OCI-LY7 (cell line): ENCODE data around the gene DNAJC7. TPM values are rescaled to one million over a fixed set of nuclear protein-coding genes. Genes with fewer than 3 reads are reported as not detected.
A peak's percentile ranks its signal among the peaks of the same experiment; 100 is the strongest.

Experiments
- BruUV-seq: library from RNA; stranded (reverse); fragments of 400-500 nt; replicated peaks from 2 replicates; lab custom pipeline; 2021; lab: Mats Ljungman, UMichigan
- CTCF ChIA-PET: fragments of 300-600 bp; sonication (Branson Sonifier 250); formaldehyde crosslinking; loops from one replicate; lab custom pipeline; 2022; ENCODE audit warnings: antibody characterized with exemption; ENCODE audit not compliant: unreplicated experiment; lab: Charles Lee
- POLR2A ChIA-PET: fragments of 300-600 bp; sonication (Branson Sonifier 250); formaldehyde crosslinking; loops from one replicate; lab custom pipeline; 2022; ENCODE audit warnings: antibody characterized with exemption; lab: Charles Lee
- DNase-seq: peaks from one replicate; pipeline ENCODE4 v3.0.0-alpha.2; 2015; ENCODE audit warnings: low spot score
- H2AFZ ChIP-seq: fragments of 200-600 bp; sonication (generic), shearing (Covaris generic); 2 replicates; pipeline ENCODE4 v1.6.1; 2014; ENCODE audit warnings: mild to moderate bottlenecking, antibody characterized with exemption, low read length, moderate library complexity
- H3K27ac ChIP-seq: fragments of 200-600 bp; sonication (generic); 2 replicates; pipeline ENCODE4 v1.5.1; 2014; ENCODE audit warnings: mixed run types, low read depth, mild to moderate bottlenecking, moderate library complexity, low read length, inconsistent platforms; ENCODE audit not compliant: poor library complexity, severe bottlenecking
- H3K36me3 ChIP-seq: fragments of 200-600 bp; sonication (generic); 2 replicates; pipeline ENCODE4 v1.6.1; 2014; ENCODE audit warnings: mild to moderate bottlenecking, antibody characterized with exemption, low read length, moderate library complexity, mixed read lengths; ENCODE audit not compliant: insufficient read depth
- H3K4me1 ChIP-seq: fragments of 200-600 bp; sonication (generic); 2 replicates; pipeline ENCODE4 v1.5.1; 2014; ENCODE audit warnings: mild to moderate bottlenecking, low read length; ENCODE audit not compliant: insufficient read depth, poor library complexity, severe bottlenecking
- H3K4me2 ChIP-seq: fragments of 200-600 bp; sonication (generic); 2 replicates; pipeline ENCODE4 v1.6.1; 2014; ENCODE audit warnings: mild to moderate bottlenecking, low read length
- H3K4me3 ChIP-seq: fragments of 200-600 bp; sonication (generic); 2 replicates; pipeline ENCODE4 v1.5.1; 2014; ENCODE audit warnings: mild to moderate bottlenecking, low read depth, low read length; ENCODE audit not compliant: poor library complexity, severe bottlenecking
- H3K79me2 ChIP-seq: fragments of 200-600 bp; sonication (generic); 2 replicates; pipeline ENCODE4 v1.6.1; 2016; ENCODE audit warnings: low read depth, mild to moderate bottlenecking, low read length, moderate library complexity, mixed read lengths; ENCODE audit not compliant: insufficient read depth
- H3K9me2 ChIP-seq: fragments of 200-600 bp; sonication (generic); 2 replicates; pipeline ENCODE4 v1.6.1; 2016; ENCODE audit warnings: mild to moderate bottlenecking, low read length, mixed read lengths; ENCODE audit not compliant: insufficient read depth
- H3K9me3 ChIP-seq: fragments of 200-600 bp; sonication (generic); 2 replicates; pipeline ENCODE4 v1.6.1; 2014; ENCODE audit warnings: mild to moderate bottlenecking, mixed run types, low read length, mixed read lengths
- H4K20me1 ChIP-seq: fragments of 200-600 bp; sonication (generic); 2 replicates; pipeline ENCODE4 v1.6.1; 2014; ENCODE audit warnings: mild to moderate bottlenecking, antibody characterized with exemption, low read length, moderate library complexity, mixed read lengths; ENCODE audit not compliant: insufficient read depth
- EZH2phosphoT487 ChIP-seq: fragments of 200-600 bp; sonication (generic); IDR thresholded peaks from 2 replicates; pipeline ENCODE4 v1.6.1; 2018; ENCODE audit warnings: low read depth, borderline replicate concordance, mild to moderate bottlenecking, mixed run types, antibody characterized with exemption, low read length, moderate library complexity, mixed read lengths
- intact Hi-C: fragments of 100-400 bp; cut with micrococcal nuclease; formaldehyde crosslinking; loops from one replicate; pipeline ENCODE4 v1.10.0; 2022; ENCODE audit not compliant: unreplicated experiment
- total RNA-seq, 2 experiments: library from RNA; depleted of rRNA in 1 of 2; stranded (reverse); fragments of >200 nt in 1 of 2; shearing (Covaris generic) in 1 of 2; gene quantifications; 2 replicates each; pipeline ENCODE4 v1.2.3, GENCODE V29; 2014 to 2022
- TF ChIP-seq, protein P1 (sequence below): fragments of 200-600 bp; sonication (generic); conservative IDR thresholded peaks from 2 replicates; pipeline ENCODE4 v1.5.1; 2014; ENCODE audit warnings: mild to moderate bottlenecking, antibody characterized with exemption, low read length, moderate library complexity, mixed read lengths

DNAJC7 gene
- total RNA-seq, 2 experiments from 2014 or later = 76.4 to 124 TPM

DNA sequence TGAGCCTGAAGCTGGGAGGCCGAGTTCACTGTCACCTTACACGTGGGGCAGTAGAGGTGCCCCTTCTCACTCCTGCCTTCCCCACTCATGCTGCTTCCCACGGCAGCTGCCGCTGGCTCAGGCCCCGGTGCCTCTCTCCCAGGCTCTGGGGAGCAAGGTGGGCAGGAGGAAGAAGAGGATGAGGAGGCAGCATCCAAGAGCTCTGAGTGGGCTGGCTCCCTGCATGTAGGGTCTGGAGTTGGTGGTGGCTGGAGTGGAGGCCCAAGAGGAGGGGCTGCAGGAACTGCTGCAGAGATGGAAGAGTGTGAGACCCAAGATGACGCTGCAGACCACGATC, 11.5 kb upstream of the DNAJC7 start:
- Histone ChIP-seq H3K4me3 (no peak overlapping the region), H3K9me3 (no peaks in the 10 kb centered on the region), H3K27ac (no peak overlapping the region), H4K20me1 (no peaks in the 10 kb centered on the region), H3K36me3 (peaks cover 15% of the 10 kb centered on the region; the same call in 1 of the 2 replicates), H2AFZ (no peak overlapping the region), H3K4me1 (peaks cover 19% of the 10 kb centered on the region), H3K79me2 (no peaks in the 10 kb centered on the region), H3K9me2 (no peaks in the 10 kb centered on the region), H3K4me2 (no peak overlapping the region)
- CTCF ChIA-PET = no interaction called here
- TF ChIP-seq, protein P1, sequence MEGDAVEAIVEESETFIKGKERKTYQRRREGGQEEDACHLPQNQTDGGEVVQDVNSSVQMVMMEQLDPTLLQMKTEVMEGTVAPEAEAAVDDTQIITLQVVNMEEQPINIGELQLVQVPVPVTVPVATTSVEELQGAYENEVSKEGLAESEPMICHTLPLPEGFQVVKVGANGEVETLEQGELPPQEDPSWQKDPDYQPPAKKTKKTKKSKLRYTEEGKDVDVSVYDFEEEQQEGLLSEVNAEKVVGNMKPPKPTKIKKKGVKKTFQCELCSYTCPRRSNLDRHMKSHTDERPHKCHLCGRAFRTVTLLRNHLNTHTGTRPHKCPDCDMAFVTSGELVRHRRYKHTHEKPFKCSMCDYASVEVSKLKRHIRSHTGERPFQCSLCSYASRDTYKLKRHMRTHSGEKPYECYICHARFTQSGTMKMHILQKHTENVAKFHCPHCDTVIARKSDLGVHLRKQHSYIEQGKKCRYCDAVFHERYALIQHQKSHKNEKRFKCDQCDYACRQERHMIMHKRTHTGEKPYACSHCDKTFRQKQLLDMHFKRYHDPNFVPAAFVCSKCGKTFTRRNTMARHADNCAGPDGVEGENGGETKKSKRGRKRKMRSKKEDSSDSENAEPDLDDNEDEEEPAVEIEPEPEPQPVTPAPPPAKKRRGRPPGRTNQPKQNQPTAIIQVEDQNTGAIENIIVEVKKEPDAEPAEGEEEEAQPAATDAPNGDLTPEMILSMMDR = peak; percentile 35; the same call in 1 of the 2 replicates
- no peak for TF ChIP-seq EZH2phosphoT487
- BruUV-seq = no TSS peak
- POLR2A ChIA-PET = no interaction called here
- DNase-seq = no peak
- intact Hi-C loops = no loop called here

DNA sequence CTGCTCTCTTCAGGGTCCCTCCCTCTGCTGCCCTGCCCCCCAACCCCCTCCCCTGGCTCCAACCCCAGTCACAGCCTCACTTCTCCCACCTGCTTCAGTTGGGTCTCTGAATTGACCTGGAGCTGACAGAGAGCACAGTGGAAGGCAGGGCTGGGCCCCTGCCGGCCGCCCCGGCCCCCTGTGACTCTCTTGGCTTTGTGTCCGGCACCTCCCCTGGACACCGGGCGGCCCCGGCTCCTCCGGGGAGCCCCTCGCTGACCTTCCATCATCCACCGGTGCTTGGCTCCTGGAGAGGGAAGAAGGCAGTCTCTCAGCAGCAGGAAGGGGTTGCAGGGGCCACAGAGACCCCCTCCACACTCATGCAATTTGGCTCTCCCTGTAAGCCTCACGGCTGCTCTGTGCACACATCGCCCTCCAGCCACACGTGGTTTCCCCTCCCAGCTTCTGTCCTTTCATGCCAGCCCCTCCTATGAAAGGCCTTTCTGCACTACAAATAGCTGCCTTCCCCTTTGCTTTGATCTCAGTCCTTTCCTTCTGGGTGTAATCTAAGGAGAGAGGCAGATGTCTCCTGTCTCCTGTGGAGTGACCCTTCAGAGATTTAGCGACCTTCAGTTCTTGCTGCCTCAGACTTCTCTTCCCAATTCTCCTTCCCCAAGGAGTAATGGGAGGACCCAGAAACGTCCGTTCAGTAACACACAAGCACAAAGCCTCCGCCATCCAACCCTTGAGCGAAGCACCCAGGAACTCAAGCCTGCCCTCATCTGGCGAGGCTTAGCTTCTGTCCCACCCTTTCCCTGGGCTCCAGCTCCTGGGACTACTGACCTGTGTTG, 10.9 kb upstream of the DNAJC7 start:
- Histone ChIP-seq H4K20me1 (no peaks in the 10 kb centered on the region), H3K9me2 (no peaks in the 10 kb centered on the region), H3K4me2 (no peak overlapping the region), H3K4me1 (peaks cover 16% of the 10 kb centered on the region), H3K79me2 (no peaks in the 10 kb centered on the region), H3K36me3 (peaks cover 20% of the 10 kb centered on the region; the same call in 1 of the 2 replicates), H3K27ac (no peak overlapping the region), H2AFZ (no peak overlapping the region), H3K9me3 (no peaks in the 10 kb centered on the region), H3K4me3 (no peak overlapping the region)
- intact Hi-C loops = no loop called here
- TF ChIP-seq, protein P1 = peak; percentile 54; the same call in 1 of the 2 replicates
- TF ChIP-seq EZH2phosphoT487 = no peak
- CTCF ChIA-PET = interaction anchor here (0.6 kb wide), 1 partner anchor 19 kb away, joined by 9 read pairs; no protein-coding TSS in a partner anchor
- POLR2A ChIA-PET = no interaction called here
- DNase-seq = no peak
- no TSS peak for BruUV-seq

DNA sequence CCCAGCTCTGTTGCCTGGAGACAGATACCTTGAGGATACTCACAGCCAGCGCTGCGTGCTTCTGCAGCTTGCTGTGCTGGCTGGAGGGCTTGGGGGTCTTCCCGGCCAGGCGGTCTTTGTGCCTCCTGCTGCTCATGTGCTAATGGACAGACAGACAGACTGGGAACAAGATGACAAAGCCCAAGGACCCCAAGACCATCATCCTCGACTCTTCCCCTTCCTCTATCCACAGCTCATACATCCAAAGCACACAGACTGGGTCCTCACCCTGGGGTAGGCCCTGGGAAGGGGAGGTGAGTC, 10.3 kb upstream of the DNAJC7 start:
- POLR2A ChIA-PET = interaction anchor here (0.6 kb wide), 2 partner anchors 62 to 88 kb away, joined by 3 to 7 read pairs; no protein-coding TSS in a partner anchor
- TF ChIP-seq EZH2phosphoT487 = no peak
- TF ChIP-seq, protein P1 = no peak
- H3K27ac ChIP-seq = no peak overlapping the region
- no peak for DNase-seq
- no peaks in the 10 kb centered on the region for H4K20me1 ChIP-seq
- H3K4me3 ChIP-seq = no peak overlapping the region
- no peaks in the 10 kb centered on the region for H3K9me3 ChIP-seq
- no peak overlapping the region for H2AFZ ChIP-seq
- peaks cover 27% of the 10 kb centered on the region for H3K36me3 ChIP-seq
- H3K9me2 ChIP-seq = no peaks in the 10 kb centered on the region
- CTCF ChIA-PET = no interaction called here
- H3K4me2 ChIP-seq = no peak overlapping the region
- BruUV-seq = no TSS peak
- intact Hi-C loops = no loop called here
- H3K79me2 ChIP-seq = no peaks in the 10 kb centered on the region
- H3K4me1 ChIP-seq = peaks cover 16% of the 10 kb centered on the region
